NCI-H774 (cell line): ENCODE data around the gene THAP10.

Experiments
- DNase-seq: peaks from one replicate; lab custom pipeline; 2025; lab: John Stamatoyannopoulos, UW

The THAP10 gene

GRCh38 chr15:70853973-70854665 is 38.1 kb downstream of the THAP10 start, which contains the start of gene LARP6:
LARP6 (minus strand) TSS chr15:70854157; CDS start chr15:70854088, 69 bp downstream.
- DNase-seq: peak; percentile 22

- DNase-seq: no peak
Measured at GRCh38 chr15:70853318-70853972, 38.8 kb downstream of the THAP10 start.

GRCh38 chr15:70852501-70853317 is 39.5 kb downstream of the THAP10 start:
- no peak for DNase-seq

DNA sequence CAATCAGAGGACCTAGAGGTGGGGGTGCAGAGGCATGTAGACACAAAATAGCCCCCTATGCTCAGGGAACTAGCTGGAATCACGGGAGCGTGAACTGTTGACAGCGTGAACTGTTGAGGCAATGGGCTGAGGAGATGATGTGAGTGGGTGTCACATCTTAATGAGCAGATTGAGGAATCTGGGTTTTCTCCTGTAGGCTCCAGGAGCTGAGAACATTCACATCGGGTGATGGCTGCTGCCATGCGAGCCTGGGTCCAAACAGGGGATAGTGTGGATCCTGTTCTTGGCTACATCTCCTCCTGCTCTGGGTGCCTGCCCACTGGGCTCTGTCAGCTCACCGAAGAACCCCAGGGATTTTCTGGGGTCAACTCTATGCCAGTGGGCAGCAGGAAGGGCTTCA is 40.3 kb downstream of the THAP10 start:
- no peak for DNase-seq

- DNase-seq: no peak
Measured at GRCh38 chr15:70845602-70846360, 46.5 kb downstream of the THAP10 start.

DNA sequence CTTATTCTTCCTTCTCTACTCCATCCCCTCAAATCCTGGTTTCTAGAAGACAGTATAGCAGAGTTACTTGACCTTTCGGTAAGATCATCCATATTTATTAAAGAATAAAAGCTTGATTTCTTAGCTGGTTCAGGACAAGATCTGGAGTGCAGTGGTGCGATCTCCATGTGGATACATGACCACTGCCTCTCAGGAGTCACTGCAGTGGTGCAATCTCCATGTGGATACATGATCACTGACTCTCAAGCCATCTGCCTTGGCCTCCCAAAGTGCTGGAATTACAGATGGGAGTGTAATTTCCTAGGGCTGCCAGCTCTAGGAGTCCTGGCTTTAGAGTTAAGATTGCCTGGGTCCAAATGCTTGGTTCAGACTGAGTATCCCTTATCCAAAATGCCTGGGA is 54.8 kb downstream of the THAP10 start:
- no peak for DNase-seq

- DNase-seq: no peak
Measured at GRCh38 chr15:70835841-70836240, 56.4 kb downstream of the THAP10 start.

GRCh38 chr15:70835415-70835814 is 56.8 kb downstream of the THAP10 start:
- DNase-seq: no peak

- no peak for DNase-seq
Measured at GRCh38 chr15:70834999-70835398, 57.2 kb downstream of the THAP10 start.

DNA sequence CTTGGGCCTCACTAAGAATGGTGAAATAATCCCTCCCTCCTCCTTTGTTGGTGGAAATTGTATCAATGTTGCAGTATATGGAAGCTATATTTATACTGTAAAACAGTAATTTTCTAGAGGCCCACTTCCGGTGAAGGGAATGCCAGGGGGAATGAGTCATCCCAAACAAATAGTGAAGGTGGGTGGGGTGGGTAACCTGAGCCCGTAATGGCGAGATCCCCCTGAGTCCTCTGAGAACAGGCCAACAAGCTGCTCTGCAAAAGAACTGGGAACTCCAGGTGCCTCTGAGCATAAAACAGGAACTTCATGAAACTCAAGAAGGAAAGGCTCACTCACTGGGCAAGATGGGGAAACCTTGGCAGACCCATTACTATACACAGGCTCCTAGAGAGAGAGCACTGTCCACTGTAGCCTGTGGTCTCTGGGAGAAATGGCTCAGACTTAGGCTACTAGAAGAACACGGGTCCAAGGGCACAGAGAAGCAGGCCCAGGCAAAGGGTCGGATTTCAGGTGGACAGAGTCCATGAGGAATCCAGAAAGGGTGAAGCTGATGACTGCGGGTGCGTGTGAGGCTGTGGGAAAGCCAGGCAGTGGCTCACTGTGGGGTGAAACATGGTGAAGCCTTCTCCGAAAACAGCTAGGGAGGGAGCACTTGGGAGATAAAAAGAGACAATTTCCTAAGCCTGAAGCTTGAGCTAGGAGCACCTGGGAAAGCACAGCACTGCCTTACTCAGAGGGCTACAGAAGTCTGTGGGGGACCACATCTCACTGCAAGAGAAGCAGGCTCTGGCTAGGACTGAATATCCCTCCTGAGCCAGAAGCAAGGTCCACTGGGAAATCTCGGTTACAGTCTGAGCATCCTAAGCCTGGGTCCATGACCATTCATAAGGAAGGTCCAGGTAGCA is 58.1 kb downstream of the THAP10 start:
- DNase-seq: no peak

- DNase-seq: no peak
Measured at GRCh38 chr15:70833422-70833821, 58.8 kb downstream of the THAP10 start.

- DNase-seq: no peak
Measured at GRCh38 chr15:70832176-70832575, 60.1 kb downstream of the THAP10 start.
